ENCODE measurements around the gene LRBA.

The LRBA gene

DNA sequence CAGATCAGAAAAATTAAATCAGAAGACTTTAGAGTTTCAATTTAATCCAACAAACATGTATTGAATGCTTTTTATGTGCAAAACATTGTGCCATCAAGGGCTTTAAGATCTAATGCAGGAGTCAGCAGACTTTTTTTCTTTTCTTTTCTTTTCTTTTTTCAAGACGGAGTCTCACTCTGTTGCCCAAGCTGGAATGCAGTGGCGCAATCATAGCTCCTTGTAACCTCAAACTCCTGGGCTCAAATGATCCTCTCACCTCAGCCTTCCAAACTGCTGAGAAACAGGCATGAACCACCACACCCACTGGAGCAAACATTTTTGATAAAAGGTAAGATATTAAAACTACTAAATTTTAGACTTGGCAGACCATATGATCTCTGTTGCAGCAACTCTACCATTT is 24.6 kb upstream of the LRBA start:
- no peak overlapping the region for H3K27ac ChIP-seq (ENCODE audit: low read length)
- TF ChIP-seq EZH2 (optimal IDR thresholded peaks at IDR 0.05; ENCODE audit: low read depth, low read length), result no peak
- TF ChIP-seq, protein P1, sequence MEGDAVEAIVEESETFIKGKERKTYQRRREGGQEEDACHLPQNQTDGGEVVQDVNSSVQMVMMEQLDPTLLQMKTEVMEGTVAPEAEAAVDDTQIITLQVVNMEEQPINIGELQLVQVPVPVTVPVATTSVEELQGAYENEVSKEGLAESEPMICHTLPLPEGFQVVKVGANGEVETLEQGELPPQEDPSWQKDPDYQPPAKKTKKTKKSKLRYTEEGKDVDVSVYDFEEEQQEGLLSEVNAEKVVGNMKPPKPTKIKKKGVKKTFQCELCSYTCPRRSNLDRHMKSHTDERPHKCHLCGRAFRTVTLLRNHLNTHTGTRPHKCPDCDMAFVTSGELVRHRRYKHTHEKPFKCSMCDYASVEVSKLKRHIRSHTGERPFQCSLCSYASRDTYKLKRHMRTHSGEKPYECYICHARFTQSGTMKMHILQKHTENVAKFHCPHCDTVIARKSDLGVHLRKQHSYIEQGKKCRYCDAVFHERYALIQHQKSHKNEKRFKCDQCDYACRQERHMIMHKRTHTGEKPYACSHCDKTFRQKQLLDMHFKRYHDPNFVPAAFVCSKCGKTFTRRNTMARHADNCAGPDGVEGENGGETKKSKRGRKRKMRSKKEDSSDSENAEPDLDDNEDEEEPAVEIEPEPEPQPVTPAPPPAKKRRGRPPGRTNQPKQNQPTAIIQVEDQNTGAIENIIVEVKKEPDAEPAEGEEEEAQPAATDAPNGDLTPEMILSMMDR (IDR thresholded peaks at IDR 0.05; ENCODE audit: low read length), result no peak
- no peak for TF ChIP-seq EZH2phosphoT487 (IDR thresholded peaks at IDR 0.05; ENCODE audit: low read length)
- no peaks in the 10 kb centered on the region for H3K79me2 ChIP-seq (ENCODE audit: low read length)
- DNase-seq, result no peak
- no peak overlapping the region for H3K4me3 ChIP-seq (ENCODE audit: low read length)
- H4K20me1 ChIP-seq (ENCODE audit: insufficient read depth, low read length), result no peaks in the 10 kb centered on the region
- no peaks in the 10 kb centered on the region for H3F3A ChIP-seq (ENCODE audit: insufficient read depth, low read length)
- H3K9ac ChIP-seq (ENCODE audit: low read length), result no peak overlapping the region
- H3K9me3 ChIP-seq (replicated peaks; ENCODE audit: insufficient read depth, low read length), result no peaks in the 10 kb centered on the region
- H2AFZ ChIP-seq (ENCODE audit: low read length), result no peak overlapping the region
- no peak overlapping the region for H3K4me2 ChIP-seq (ENCODE audit: low read depth, low read length)
- no peaks in the 10 kb centered on the region for H3K36me3 ChIP-seq (replicated peaks; ENCODE audit: insufficient read depth, low read length)
- H3K27me3 ChIP-seq (replicated peaks; ENCODE audit: insufficient read depth, low read length), result no peaks in the 10 kb centered on the region
- no peaks in the 10 kb centered on the region for H3K9me2 ChIP-seq (replicated peaks; ENCODE audit: insufficient read depth, low read length)
- no peaks in the 10 kb centered on the region for H3K4me1 ChIP-seq (ENCODE audit: low read length)

DNA sequence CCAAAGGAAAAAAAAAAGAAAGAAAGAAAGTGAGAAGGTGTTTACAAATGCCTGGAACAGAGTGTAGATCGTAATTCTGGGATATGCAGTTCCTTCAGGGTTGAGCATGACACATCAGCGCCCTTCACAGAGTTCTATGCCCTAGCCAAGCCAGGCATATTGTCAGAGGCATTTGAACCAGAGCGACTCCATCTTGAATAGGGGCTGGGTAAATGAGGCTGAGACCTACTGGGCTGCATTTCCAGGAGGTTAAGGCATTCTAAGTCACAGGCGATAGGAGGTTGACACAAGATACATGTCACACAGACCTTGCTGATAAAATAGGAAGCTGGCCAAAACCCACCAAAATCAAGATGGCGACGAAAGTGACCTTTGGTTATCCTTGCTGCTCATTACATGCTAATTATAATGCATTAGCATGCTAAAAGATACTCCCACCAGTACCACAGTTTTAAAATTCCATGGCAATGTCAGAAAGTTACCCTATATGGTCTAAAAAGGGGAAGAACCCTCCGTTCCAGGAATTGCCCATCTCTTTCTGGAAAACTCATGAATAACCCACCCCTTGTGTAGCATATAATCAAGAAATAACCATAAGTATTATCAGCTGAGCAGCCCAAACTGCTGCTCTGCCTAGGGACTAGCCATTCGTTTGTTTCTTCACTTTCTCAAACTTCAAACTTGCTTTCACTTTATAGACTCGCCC is 23.5 kb upstream of the LRBA start:
- H3F3A ChIP-seq (ENCODE audit: insufficient read depth, low read length), result no peaks in the 10 kb centered on the region
- no peaks in the 10 kb centered on the region for H3K36me3 ChIP-seq (replicated peaks; ENCODE audit: insufficient read depth, low read length)
- no peaks in the 10 kb centered on the region for H4K20me1 ChIP-seq (ENCODE audit: insufficient read depth, low read length)
- no peaks in the 10 kb centered on the region for H3K79me2 ChIP-seq (ENCODE audit: low read length)
- no peaks in the 10 kb centered on the region for H3K9me2 ChIP-seq (replicated peaks; ENCODE audit: insufficient read depth, low read length)
- H3K9ac ChIP-seq (ENCODE audit: low read length), result no peak overlapping the region
- no peak overlapping the region for H2AFZ ChIP-seq (ENCODE audit: low read length)
- TF ChIP-seq EZH2 (optimal IDR thresholded peaks at IDR 0.05; ENCODE audit: low read depth, low read length) (no peak), EZH2phosphoT487 (IDR thresholded peaks at IDR 0.05; ENCODE audit: low read length) (no peak)
- TF ChIP-seq, protein P1 (IDR thresholded peaks at IDR 0.05; ENCODE audit: low read length), result no peak
- H3K9me3 ChIP-seq (replicated peaks; ENCODE audit: insufficient read depth, low read length), result no peaks in the 10 kb centered on the region
- no peak overlapping the region for H3K4me3 ChIP-seq (ENCODE audit: low read length)
- H3K4me2 ChIP-seq (ENCODE audit: low read depth, low read length), result no peak overlapping the region
- H3K4me1 ChIP-seq (ENCODE audit: low read length), result no peaks in the 10 kb centered on the region
- no peak for DNase-seq
- no peaks in the 10 kb centered on the region for H3K27me3 ChIP-seq (replicated peaks; ENCODE audit: insufficient read depth, low read length)
- no peak overlapping the region for H3K27ac ChIP-seq (ENCODE audit: low read length)

DNA sequence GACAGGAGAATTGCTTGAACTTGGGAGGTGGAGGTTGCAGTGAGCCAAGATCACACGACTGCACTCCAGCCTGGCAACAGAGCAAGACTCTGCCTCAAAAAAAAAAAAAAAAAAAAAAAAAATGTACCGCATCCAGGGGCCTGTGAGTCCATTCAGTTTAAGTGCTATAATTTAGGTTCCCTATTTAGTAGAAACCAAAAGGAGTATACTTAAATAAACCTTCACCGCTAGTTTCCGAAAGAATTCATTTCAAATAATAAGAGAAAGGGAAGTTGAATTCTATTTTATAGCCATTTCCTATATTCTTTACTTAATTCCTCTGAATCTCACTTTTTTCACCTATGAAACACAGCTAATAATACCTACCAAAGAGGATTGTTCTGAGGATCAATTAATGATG is 20.8 kb upstream of the LRBA start:
- H3K9me2 ChIP-seq (replicated peaks; ENCODE audit: insufficient read depth, low read length), result no peaks in the 10 kb centered on the region
- H3K27me3 ChIP-seq (replicated peaks; ENCODE audit: insufficient read depth, low read length), result no peaks in the 10 kb centered on the region
- H4K20me1 ChIP-seq (ENCODE audit: insufficient read depth, low read length), result no peaks in the 10 kb centered on the region
- no peaks in the 10 kb centered on the region for H3K9me3 ChIP-seq (replicated peaks; ENCODE audit: insufficient read depth, low read length)
- no peak overlapping the region for H3K9ac ChIP-seq (ENCODE audit: low read length)
- H3K27ac ChIP-seq (ENCODE audit: low read length), result no peak overlapping the region
- H3K4me3 ChIP-seq (ENCODE audit: low read length), result no peak overlapping the region
- TF ChIP-seq EZH2 (optimal IDR thresholded peaks at IDR 0.05; ENCODE audit: low read depth, low read length) (no peak), EZH2phosphoT487 (IDR thresholded peaks at IDR 0.05; ENCODE audit: low read length) (no peak)
- TF ChIP-seq, protein P1 (IDR thresholded peaks at IDR 0.05; ENCODE audit: low read length), result no peak
- H3F3A ChIP-seq (ENCODE audit: insufficient read depth, low read length), result no peaks in the 10 kb centered on the region
- no peak for DNase-seq
- H2AFZ ChIP-seq (ENCODE audit: low read length), result no peak overlapping the region
- no peaks in the 10 kb centered on the region for H3K4me1 ChIP-seq (ENCODE audit: low read length)
- no peaks in the 10 kb centered on the region for H3K79me2 ChIP-seq (ENCODE audit: low read length)
- H3K36me3 ChIP-seq (replicated peaks; ENCODE audit: insufficient read depth, low read length), result no peaks in the 10 kb centered on the region
- no peak overlapping the region for H3K4me2 ChIP-seq (ENCODE audit: low read depth, low read length)

Data from MM.1S (cell line).